Measurements from ENCODE around the gene USP49.

USP49 gene

DNA sequence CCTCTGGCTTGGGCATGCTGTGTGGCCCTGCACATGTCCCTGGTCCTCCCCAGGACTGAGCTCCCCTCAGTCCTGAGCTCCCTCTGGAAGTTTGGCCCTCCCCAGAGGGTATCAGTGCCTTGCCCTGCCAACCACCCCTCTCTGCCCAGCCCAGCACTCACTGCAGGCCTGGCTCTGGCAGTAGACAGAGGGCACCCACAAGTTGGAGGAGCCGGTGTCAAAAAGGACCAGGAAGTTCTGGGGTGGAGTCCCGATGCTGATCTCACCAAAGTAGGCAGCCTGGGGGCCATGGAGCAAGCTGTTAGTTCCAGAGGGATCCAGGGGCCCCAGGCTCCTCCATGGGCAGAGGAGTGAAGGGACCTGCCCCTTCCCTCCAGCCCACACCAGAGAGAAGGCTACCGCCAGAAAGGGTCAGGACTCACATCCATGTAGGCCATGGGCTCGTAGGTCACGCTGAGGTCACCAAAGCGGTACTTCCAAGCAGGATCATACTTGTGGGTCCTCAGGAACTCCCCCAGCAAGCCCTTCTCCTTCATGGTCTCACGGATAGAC is 150.9 kb downstream of the USP49 start:
- no peaks in the 10 kb centered on the region for H3K9me3 ChIP-seq (ENCODE audit: control insufficient read depth, insufficient read depth, low read length)
- H3K4me1 ChIP-seq (ENCODE audit: insufficient read depth, low read length), result no peaks in the 10 kb centered on the region
- no peaks in the 10 kb centered on the region for H3K36me3 ChIP-seq (ENCODE audit: insufficient read depth, low read length)
- H3K9ac ChIP-seq (ENCODE audit: low read depth, low read length), result no peak overlapping the region

GRCh38 chr6:41743406-41744235 is 151.6 kb downstream of the USP49 start:
- Histone ChIP-seq H3K4me1 (ENCODE audit: insufficient read depth, low read length) (peaks cover 4% of the 10 kb centered on the region; the same call in 1 of the 2 replicates), H3K9me3 (ENCODE audit: control insufficient read depth, insufficient read depth, low read length) (no peaks in the 10 kb centered on the region), H3K9ac (ENCODE audit: low read depth, low read length) (no peak overlapping the region), H3K36me3 (ENCODE audit: insufficient read depth, low read length) (no peaks in the 10 kb centered on the region)

DNA sequence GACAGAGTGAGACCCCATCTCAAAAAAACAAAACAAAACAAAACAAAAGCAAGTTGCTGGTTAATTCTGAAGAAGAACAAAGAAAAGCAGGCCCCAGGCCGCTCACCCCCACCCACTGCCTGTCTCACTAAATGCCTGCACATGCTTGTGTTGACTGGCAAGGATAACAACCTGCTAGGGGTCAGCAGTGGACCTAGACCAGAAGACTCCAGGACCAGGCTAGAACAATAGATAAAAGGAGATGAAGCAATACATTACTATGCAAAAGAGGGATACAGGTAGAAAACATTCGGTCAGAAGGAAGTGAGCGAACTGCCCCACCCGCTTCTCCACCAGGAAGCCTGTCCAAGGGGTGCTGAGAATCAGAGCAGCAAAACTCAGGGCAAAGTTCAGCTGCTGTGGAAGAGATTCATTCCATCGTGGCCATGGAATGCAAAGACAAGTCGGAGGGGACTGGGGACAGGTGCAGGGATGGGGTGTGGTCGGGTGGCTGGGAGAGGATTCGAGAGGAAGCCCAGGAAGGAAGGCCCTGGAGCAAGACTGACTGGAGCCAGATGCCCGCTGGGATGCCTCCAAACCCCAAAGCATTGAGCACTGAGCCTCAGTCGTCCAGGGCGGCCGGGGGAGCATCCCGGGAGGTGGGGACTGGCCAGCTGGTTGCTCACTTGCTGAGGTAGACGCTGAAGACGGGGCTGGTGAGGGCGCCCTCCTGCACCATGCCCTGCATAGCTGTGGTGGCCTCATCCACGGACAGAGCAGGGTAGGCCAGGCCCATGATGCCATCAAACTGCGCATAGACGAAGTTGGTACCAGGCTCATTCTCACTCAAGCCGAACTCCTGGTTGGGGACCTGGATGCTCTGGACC is 153.3 kb downstream of the USP49 start:
- Histone ChIP-seq H3K9ac (ENCODE audit: low read depth, low read length) (no peak overlapping the region), H3K4me1 (ENCODE audit: insufficient read depth, low read length) (peaks cover 4% of the 10 kb centered on the region; the same call in 1 of the 2 replicates), H3K36me3 (ENCODE audit: insufficient read depth, low read length) (no peaks in the 10 kb centered on the region), H3K9me3 (ENCODE audit: control insufficient read depth, insufficient read depth, low read length) (no peaks in the 10 kb centered on the region)

GRCh38 chr6:41740366-41741162 is 154.6 kb downstream of the USP49 start:
- Histone ChIP-seq H3K9ac (ENCODE audit: low read depth, low read length) (no peak overlapping the region), H3K36me3 (ENCODE audit: insufficient read depth, low read length) (no peaks in the 10 kb centered on the region), H3K9me3 (ENCODE audit: control insufficient read depth, insufficient read depth, low read length) (no peaks in the 10 kb centered on the region), H3K4me1 (ENCODE audit: insufficient read depth, low read length) (peaks cover 7% of the 10 kb centered on the region; the same call in 1 of the 2 replicates)
